KMS-11 (cell line): ENCODE data around the gene SETD1B.

ENCODE experiments used
- H2AFZ ChIP-seq: fragments of 200-600 bp; sonication (generic); 2 replicates; pipeline ENCODE4 v1.6.1; 2016; ENCODE audit warnings: antibody characterized with exemption, mixed run types, low read depth
- H3K27ac ChIP-seq: fragments of 200-600 bp; sonication (generic); 2 replicates; pipeline ENCODE4 v1.6.1; 2016; ENCODE audit warnings: mild to moderate bottlenecking, mixed run types
- H3K27me3 ChIP-seq: fragments of 200-600 bp; sonication (generic); 2 replicates; pipeline ENCODE4 v1.6.1; 2017; ENCODE audit warnings: mild to moderate bottlenecking, low read depth, mixed run types, moderate library complexity; ENCODE audit not compliant: insufficient read depth
- H3K36me3 ChIP-seq: fragments of 200-600 bp; sonication (generic); 2 replicates; pipeline ENCODE4 v1.6.1; 2017; ENCODE audit warnings: mild to moderate bottlenecking, mixed run types; ENCODE audit not compliant: insufficient read depth
- H3K4me1 ChIP-seq: fragments of 200-600 bp; sonication (generic); 2 replicates; pipeline ENCODE4 v1.6.1; 2016; ENCODE audit warnings: mild to moderate bottlenecking, low read depth, mixed run types; ENCODE audit not compliant: poor library complexity, severe bottlenecking
- H3K4me2 ChIP-seq: fragments of 200-600 bp; sonication (generic); 2 replicates; pipeline ENCODE4 v1.7.0; 2016; ENCODE audit warnings: mild to moderate bottlenecking, mixed run types
- H3K4me3 ChIP-seq: fragments of 200-600 bp; sonication (generic); IDR thresholded peaks from 2 replicates; pipeline ENCODE4 v1.6.1; 2017; ENCODE audit warnings: low read depth, low read length, mixed read lengths; ENCODE audit not compliant: insufficient read depth
- H3K79me2 ChIP-seq: fragments of 200-600 bp; sonication (generic); 2 replicates; pipeline ENCODE4 v1.6.1; 2016; ENCODE audit warnings: low read depth, mixed run types; ENCODE audit not compliant: insufficient read depth
- H3K9ac ChIP-seq: fragments of 200-600 bp; sonication (generic); 2 replicates; pipeline ENCODE4 v1.6.1; 2016; ENCODE audit warnings: mild to moderate bottlenecking, mixed run types
- H4K20me1 ChIP-seq: fragments of 200-600 bp; sonication (generic); 2 replicates; pipeline ENCODE4 v1.6.1; 2016; ENCODE audit warnings: mild to moderate bottlenecking, mixed run types; ENCODE audit not compliant: insufficient read depth
- TF ChIP-seq, protein P1 (sequence below): fragments of 200-600 bp; sonication (generic); conservative IDR thresholded peaks from 2 replicates; pipeline ENCODE4 v1.6.1; 2017; ENCODE audit warnings: low read depth, mild to moderate bottlenecking, antibody characterized with exemption, low read length, moderate library complexity, mixed read lengths

SETD1B gene

GRCh38 chr12:121828306-121828705 lies 24.5 kb downstream of the SETD1B start:
- Histone ChIP-seq H4K20me1 (no peaks in the 10 kb centered on the region), H3K4me2 (no peak overlapping the region), H3K79me2 (no peaks in the 10 kb centered on the region), H3K27ac (no peak overlapping the region), H3K36me3 (no peaks in the 10 kb centered on the region), H3K9ac (no peak overlapping the region), H3K4me1 (no peaks in the 10 kb centered on the region), H3K27me3 (no peaks in the 10 kb centered on the region), H3K4me3 (no peak overlapping the region), H2AFZ (no peak overlapping the region)
- TF ChIP-seq, protein P1, sequence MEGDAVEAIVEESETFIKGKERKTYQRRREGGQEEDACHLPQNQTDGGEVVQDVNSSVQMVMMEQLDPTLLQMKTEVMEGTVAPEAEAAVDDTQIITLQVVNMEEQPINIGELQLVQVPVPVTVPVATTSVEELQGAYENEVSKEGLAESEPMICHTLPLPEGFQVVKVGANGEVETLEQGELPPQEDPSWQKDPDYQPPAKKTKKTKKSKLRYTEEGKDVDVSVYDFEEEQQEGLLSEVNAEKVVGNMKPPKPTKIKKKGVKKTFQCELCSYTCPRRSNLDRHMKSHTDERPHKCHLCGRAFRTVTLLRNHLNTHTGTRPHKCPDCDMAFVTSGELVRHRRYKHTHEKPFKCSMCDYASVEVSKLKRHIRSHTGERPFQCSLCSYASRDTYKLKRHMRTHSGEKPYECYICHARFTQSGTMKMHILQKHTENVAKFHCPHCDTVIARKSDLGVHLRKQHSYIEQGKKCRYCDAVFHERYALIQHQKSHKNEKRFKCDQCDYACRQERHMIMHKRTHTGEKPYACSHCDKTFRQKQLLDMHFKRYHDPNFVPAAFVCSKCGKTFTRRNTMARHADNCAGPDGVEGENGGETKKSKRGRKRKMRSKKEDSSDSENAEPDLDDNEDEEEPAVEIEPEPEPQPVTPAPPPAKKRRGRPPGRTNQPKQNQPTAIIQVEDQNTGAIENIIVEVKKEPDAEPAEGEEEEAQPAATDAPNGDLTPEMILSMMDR: no peak

DNA sequence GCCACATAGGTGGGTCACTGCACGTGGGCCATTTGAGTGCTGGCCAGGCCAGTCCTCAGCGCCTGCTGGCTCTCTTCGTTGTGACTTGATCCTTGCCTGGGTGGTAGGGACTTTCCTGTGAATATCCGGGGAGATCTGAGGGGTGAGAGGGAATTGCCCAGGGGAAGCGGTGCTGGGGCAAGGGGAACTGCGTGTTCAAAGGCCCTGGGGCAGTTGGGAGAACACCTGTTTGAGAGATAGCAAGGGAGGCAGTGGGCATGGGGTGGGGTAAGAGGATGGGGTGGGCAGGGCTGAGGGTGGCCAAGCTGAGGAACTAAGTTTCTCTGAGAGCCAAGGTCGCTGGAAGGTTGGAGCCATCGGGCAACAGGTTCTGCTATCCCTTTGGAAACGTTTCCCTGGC lies 25.0 kb downstream of the SETD1B start:
- Histone ChIP-seq H3K4me3 (no peak overlapping the region), H3K27me3 (no peaks in the 10 kb centered on the region), H2AFZ (no peak overlapping the region), H3K4me2 (no peak overlapping the region), H3K4me1 (no peaks in the 10 kb centered on the region), H3K9ac (no peak overlapping the region), H3K79me2 (no peaks in the 10 kb centered on the region), H3K27ac (no peak overlapping the region), H4K20me1 (no peaks in the 10 kb centered on the region), H3K36me3 (no peaks in the 10 kb centered on the region)
- TF ChIP-seq, protein P1: no peak

DNA sequence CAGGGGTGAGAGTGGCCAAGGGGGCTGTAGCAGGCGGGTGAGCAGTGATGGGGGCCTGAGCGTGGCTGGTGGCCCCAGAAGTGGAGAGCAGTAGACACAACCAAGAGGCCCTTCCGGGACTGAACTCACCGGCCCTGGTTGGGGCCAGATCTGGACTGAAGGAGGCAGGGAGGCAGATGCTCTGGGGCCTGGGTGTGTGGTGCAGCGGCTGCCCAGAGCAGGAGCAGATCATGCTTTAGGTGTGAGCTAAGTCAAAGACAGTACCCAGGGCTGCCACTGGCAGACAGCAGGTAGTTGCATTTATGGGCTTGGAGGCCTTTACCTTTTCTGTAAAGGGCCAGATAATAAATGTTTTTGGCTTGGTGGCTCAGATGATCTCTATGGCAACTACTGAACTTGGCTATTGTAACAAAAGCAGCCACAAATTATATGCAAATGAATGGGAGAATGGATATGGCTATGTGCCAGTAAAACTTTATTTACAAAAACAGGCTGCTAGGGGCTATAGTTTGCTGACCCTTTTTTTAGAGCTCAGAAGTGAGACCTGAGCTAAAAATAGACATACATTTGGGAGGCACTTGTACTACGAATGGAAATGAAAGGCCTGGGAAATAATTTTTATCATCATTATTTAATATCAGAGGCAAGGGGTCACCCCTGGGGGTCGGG lies 25.6 kb downstream of the SETD1B start:
- Histone ChIP-seq H3K27ac (no peak overlapping the region), H3K9ac (no peak overlapping the region), H4K20me1 (no peaks in the 10 kb centered on the region), H3K4me2 (no peak overlapping the region), H3K4me3 (no peak overlapping the region), H3K4me1 (no peaks in the 10 kb centered on the region), H3K27me3 (no peaks in the 10 kb centered on the region), H3K36me3 (no peaks in the 10 kb centered on the region), H2AFZ (no peak overlapping the region), H3K79me2 (no peaks in the 10 kb centered on the region)
- TF ChIP-seq, protein P1: no peak

GRCh38 chr12:121830134-121830533 lies 26.3 kb downstream of the SETD1B start:
- Histone ChIP-seq H3K27ac (no peak overlapping the region), H3K4me1 (no peaks in the 10 kb centered on the region), H3K36me3 (no peaks in the 10 kb centered on the region)

More at GRCh38 chr12:121830134-121830533, 26.3 kb downstream of the SETD1B start:
- Histone ChIP-seq H3K79me2 (no peaks in the 10 kb centered on the region), H3K9ac (no peak overlapping the region), H3K27me3 (no peaks in the 10 kb centered on the region), H3K4me3 (no peak overlapping the region), H2AFZ (no peak overlapping the region), H3K4me2 (no peak overlapping the region), H4K20me1 (no peaks in the 10 kb centered on the region)
- TF ChIP-seq, protein P1: no peak
